ENCODE measurements around the gene HIBADH.
"Not testable (repeated sequence)": the region's sequence is repeated elsewhere in the genome, so short reads cannot be mapped to it uniquely, and the experiment has no call there.

The HIBADH gene

DNA sequence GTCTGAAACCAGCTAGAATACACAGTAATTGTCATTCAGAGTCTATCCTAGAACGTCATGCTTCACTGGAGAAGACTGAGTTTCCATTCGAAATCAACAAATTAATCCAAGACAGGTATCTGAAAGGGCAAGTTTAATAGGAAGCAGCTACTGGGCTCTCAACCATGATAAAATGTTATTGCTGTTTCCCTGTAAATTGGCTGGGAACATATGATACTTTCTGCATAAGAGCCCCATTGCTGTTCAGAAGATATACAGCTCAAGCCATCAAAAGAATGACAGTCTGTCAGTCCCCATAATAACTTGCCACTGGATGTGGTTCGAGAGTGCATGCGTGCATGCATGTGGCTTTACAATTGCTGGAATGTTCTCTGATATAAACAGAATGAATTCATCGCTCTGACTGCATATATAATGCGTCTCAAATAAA is 129.0 kb downstream of the HIBADH start:
- DNase-seq: peak in 1 of 3 experiments; percentile 51

DNA sequence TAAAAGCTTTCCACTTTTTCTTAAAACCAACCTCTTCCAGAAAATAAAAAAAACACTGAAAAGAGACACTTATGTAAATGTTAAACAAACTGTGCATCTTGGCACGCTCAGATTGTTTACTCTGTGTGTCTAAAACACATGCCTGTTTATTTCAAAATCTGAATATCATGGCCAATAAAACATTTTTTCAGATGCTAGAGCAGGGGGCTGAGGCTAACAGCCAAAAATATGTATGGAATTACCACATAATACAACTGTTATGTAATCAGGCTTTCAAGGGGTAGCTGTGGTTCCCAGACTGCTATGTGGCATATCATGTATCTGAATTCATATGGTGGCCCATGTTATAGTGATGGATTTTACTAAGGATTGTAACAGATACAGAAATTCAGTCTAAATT is 130.4 kb downstream of the HIBADH start:
- DNase-seq: no peak

GRCh38 chr7:27527348-27527714 is 135.4 kb downstream of the HIBADH start:
- no peak for DNase-seq

GRCh38 chr7:27526611-27527347 is 135.9 kb downstream of the HIBADH start:
- no peak for DNase-seq

- DNase-seq: no peak
These were observed 136.6 kb downstream of the HIBADH start for GRCh38 chr7:27526131-27526530.

GRCh38 chr7:27523321-27523720 is 139.4 kb downstream of the HIBADH start:
- DNase-seq: no peak

GRCh38 chr7:27522566-27522965 is 140.1 kb downstream of the HIBADH start:
- no peak for DNase-seq

DNA sequence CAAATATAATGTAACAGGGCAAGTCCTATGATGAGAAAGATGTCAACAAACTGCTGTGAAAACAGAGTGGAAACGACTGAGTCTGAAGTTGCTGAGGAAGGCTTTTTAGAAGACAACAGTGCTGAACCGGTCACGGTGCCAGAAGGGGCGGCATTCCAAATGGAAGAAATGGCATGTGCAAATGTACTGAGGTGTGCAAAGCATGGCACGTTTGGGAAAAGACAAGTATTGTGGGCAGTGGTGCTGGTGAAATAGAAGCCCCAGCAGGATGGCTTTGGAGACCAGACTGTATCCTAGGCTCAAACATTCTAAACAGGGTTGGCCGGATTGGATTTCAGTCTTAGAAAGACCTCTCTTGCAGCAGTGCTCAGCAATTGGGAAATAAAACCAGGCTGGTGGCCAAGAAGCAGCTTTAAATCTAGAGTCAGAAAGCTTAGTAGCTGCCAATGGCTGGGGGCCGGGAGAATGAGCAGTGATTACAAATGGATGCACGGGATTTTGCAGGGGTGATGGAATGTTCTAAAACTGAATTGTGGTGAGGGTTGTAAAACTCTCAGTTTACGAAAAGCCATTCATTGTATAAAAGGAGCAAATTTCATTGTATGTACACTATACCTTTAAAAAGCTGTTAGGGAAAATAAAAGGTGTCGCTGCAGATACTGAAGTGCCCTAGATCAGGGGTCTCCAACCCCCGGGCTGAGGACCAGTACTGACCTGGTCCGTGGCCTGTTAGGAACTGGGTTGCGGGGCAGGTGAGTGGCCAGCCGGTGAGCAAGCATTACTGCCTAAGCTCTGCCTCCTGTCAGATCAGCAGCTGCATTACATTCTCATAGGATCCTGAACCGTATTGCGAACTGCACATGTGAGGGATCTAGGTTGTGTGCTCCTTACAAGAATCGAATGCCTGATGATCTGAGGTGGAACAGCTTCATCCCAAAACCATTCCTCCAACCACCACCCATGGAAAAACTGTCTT is 141.6 kb downstream of the HIBADH start:
- DNase-seq: no peak

GRCh38 chr7:27519793-27520469 is 142.8 kb downstream of the HIBADH start:
- DNase-seq: peak in 1 of 3 experiments; percentile 82

- no peak for DNase-seq
These were observed 143.9 kb downstream of the HIBADH start for GRCh38 chr7:27518561-27519350.

DNA sequence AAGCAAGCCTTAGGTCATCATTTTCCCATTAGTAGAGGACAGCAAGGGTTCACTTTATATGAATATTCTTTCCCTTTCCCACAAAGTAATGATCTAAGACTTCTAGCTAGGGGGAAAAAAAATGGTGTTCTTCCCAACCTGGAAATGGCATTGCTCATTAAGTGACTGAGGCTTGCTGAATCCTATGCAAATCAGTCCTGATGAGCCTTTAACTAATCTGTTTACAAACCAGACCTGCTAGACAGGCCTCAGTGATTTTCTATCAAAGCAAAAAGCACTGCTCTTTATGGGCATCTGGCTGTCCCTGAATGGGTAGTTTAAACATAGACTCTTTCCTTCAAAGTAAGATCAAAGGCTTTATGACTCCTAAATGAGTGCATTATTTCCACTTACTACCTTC is 146.3 kb downstream of the HIBADH start:
- peak in 1 of 3 experiments; percentile 31 for DNase-seq

- DNase-seq: no peak
These were observed 146.8 kb downstream of the HIBADH start for GRCh38 chr7:27515933-27516332.

GRCh38 chr7:27514861-27515260 is 147.8 kb downstream of the HIBADH start:
- DNase-seq: no peak

DNA sequence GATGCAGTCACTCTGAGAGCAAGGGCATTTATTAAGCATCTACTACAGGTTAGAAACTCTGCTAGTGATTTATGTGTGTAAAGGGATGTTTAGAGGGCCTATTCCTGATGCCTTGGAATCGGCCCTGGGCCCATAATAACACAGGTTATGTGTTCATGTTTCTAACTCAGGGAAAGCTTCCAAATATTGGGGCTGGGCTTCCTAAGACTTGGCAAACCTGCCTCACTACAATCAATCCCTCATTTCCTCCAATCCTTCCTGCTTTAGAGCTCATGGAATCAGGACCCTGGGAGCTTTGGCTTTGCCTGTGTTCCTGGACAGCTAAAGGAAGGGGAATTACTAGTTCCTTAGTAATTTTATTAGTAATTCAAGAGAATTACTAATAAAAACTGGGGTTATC is 148.8 kb downstream of the HIBADH start:
- DNase-seq: no peak

GRCh38 chr7:27511370-27511769 is 151.3 kb downstream of the HIBADH start:
- DNase-seq: not testable (repeated sequence)

DNA sequence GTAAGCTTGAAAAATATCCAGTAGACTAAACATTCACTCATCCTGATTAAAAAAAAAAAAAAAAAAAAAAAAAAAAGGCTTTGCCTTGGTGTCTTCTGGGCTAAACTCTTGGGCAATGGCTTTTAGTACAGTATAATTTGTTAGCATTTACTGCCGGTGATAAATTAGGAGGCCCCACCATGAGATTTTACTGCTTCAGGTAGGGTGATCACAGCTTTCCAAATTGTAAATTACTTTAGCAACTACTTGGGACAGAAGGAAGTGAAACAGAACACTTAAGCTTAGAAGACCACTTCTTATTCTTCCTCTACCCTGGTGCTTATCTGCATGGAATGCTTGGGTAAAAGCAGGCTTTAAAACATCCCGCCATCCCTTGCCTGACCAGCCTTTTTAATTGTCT is 152.1 kb downstream of the HIBADH start:
- no peak for DNase-seq

DNA sequence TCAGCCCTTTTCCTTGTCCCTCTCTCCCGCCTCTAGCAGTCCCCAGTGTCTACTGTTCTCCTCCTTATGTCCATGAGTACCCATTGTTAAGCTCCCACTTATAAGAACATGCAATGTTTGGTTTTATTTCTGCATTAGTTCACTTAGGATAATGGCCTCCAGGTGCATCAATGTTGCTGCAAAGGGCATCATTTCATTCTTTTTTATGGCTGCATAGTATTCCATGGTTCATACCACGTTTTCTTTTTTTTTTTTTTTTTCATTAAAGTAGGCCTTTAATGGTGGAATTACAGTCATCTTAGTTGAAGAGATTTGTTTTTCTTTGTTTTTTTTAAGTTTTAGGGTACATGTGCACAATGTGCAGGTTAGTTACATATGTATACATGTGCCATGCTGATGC is 160.8 kb downstream of the HIBADH start:
- not testable (repeated sequence) for DNase-seq

- DNase-seq: no peak
These were observed 161.7 kb downstream of the HIBADH start for GRCh38 chr7:27501001-27501400.

DNA sequence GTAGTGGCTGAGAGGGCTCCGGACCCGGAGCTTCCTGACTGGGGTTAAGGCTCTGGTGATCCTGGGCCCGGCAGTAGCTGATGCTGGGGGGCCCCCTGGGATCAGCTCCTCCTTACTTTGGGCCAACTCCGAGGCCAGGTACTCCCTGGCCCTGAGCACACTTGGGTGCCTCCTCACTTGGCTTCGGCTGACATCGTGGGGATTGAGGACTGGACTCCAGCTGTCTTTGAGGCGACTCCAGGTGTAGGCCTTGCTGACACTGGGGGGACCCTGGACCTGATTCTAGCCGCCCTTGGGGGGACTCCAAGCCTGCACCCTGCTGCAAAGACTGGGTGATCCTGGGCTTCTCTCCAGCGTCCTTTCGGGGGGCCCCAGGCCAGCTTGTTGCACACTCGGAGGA is 170.5 kb downstream of the HIBADH start:
- DNase-seq: no peak

GRCh38 chr7:27491534-27491933 is 171.1 kb downstream of the HIBADH start:
- no peak for DNase-seq

DNA sequence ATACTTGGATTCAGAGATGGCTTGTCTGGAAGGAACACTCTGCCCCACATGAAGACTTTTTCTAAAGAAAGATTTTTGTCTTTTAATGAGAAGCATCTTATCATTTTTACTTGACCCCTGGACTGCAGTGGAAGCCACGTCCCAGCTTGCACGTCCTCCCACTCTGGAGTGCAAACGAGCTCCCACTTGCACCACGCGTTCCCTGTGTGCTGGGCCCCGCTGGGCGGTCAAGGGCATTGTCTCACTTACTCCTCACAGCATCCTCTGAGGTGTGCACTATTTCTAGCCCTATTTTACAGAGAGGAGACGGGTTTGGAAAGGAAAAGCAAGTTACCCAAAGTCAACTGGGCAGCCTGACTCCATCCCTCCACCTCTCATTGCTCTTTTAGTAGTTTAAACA is 175.2 kb downstream of the HIBADH start:
- no peak for DNase-seq

DNA sequence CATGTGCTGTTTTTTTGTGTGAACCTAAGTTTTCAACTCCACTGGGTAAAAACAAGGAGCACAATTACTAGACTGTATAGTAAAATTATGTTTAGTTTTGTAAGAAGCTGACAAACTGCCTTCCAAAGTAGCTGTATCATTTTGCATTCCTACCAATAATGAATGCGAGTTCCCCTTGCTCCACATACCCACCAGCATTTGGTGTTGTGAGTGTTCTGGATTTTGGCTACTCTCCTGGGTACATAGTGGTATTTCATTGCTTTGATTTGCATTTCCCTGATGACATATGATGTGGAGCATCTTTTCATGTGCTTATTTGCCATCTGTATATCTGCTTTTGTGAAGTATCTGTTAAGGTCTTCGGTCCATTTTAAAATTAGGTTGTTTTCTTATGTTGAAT is 178.2 kb downstream of the HIBADH start:
- DNase-seq: no peak

DNA sequence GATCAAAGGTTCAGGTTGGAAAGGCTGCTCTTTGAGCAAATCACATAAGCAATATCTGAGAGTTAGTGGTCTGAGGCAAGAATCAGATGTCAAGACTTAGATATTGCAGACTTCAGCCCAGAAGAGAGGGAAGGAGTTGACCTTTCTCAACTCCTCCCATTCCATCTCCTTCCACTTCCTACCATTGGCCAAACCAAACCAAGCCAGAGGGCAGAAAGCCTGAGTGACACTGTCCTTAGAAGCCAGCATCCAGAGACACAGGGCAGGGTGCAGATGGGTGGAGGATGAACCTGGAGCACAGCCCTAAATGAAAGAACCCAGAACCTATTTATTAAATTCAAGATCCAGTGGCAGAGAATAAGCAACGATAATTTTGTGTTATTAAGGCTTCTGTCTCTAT is 180.5 kb downstream of the HIBADH start:
- DNase-seq: no peak

Data from NCI-H1417 (cell line).